ENCODE measurements around the gene MIPEP.

- no peak for TF ChIP-seq CTCF (IDR thresholded peaks at IDR 0.05; ENCODE audit: low read depth, low read length)
- TF ChIP-seq POLR2A (IDR thresholded peaks at IDR 0.05; ENCODE audit: extremely low read depth, insufficient read length): no peak
- no peak for TF ChIP-seq MYC (IDR thresholded peaks at IDR 0.05; ENCODE audit: low read depth, low read length)
Observed at GRCh38 chr13:23692816-23693215, 196.4 kb downstream of the MIPEP start.
